ENCODE data around the gene LDLRAD3. TPM values are rescaled to one million over a fixed set of nuclear protein-coding genes. Genes with fewer than 3 reads are reported as not detected.

LDLRAD3 gene
- total RNA-seq, 1 donor from 2014 or later, result 35.6 TPM

- Mint-ChIP-seq H3K4me1 (peaks cover 29% of the 10 kb centered on the region), H3K27me3 (ENCODE audit: insufficient read depth, low read depth) (peaks cover 2% of the 10 kb centered on the region), H3K9me3 (peaks cover 23% of the 10 kb centered on the region), H3K27ac (no peak overlapping the region), H3K36me3 (peaks cover 19% of the 10 kb centered on the region), H3K4me3 (no peak overlapping the region)
- H3K9ac ChIP-seq, result no peak overlapping the region
- H3K79me2 ChIP-seq (ENCODE audit: low read depth), result peaks cover 100% of the 10 kb centered on the region
- no peak overlapping the region for H2AFZ ChIP-seq (replicated peaks)
- H3K27me3 ChIP-seq, result no peaks in the 10 kb centered on the region
- peaks cover 6% of the 10 kb centered on the region for H3F3A ChIP-seq (ENCODE audit: low read depth)
- H3K4me1 ChIP-seq, result peaks cover 18% of the 10 kb centered on the region
- DNase-seq (ENCODE audit: low spot score), result no peak
- H3K4me2 ChIP-seq, result no peak overlapping the region
- H3K27ac ChIP-seq, result no peak overlapping the region
- peaks cover 1% of the 10 kb centered on the region for H3K36me3 ChIP-seq
- H4K20me1 ChIP-seq (ENCODE audit: low read depth), result peaks cover 56% of the 10 kb centered on the region
- no peak overlapping the region for H3K4me3 ChIP-seq
- no peaks in the 10 kb centered on the region for H3K9me3 ChIP-seq (ENCODE audit: low read depth)
- TF ChIP-seq EZH2 (IDR thresholded peaks at IDR 0.05), result no peak
- no peak for TF ChIP-seq EZH2phosphoT487 (IDR thresholded peaks at IDR 0.05)
- no peak for TF ChIP-seq CTCF (IDR thresholded peaks at IDR 0.05)
These were observed 38.2 kb downstream of the LDLRAD3 start for GRCh38 chr11:35982061-35982460.

GRCh38 chr11:35983981-35984380 is 40.1 kb downstream of the LDLRAD3 start:
- Mint-ChIP-seq H3K4me1 (peaks cover 15% of the 10 kb centered on the region), H3K27ac (no peak overlapping the region), H3K9me3 (peaks cover 30% of the 10 kb centered on the region), H3K36me3 (peaks cover 16% of the 10 kb centered on the region), H3K27me3 (ENCODE audit: insufficient read depth, low read depth) (peaks cover 2% of the 10 kb centered on the region), H3K4me3 (no peak overlapping the region)
- peaks cover 37% of the 10 kb centered on the region for H4K20me1 ChIP-seq (ENCODE audit: low read depth)
- no peak overlapping the region for H2AFZ ChIP-seq (replicated peaks)
- peaks cover 5% of the 10 kb centered on the region for H3K9me3 ChIP-seq (ENCODE audit: low read depth)
- no peak overlapping the region for H3K9ac ChIP-seq
- H3K4me2 ChIP-seq, result no peak overlapping the region
- H3K27ac ChIP-seq, result no peak overlapping the region
- H3K4me1 ChIP-seq, result peaks cover 4% of the 10 kb centered on the region
- TF ChIP-seq EZH2phosphoT487 (IDR thresholded peaks at IDR 0.05) (no peak), EZH2 (IDR thresholded peaks at IDR 0.05) (no peak), CTCF (IDR thresholded peaks at IDR 0.05) (no peak)
- no peaks in the 10 kb centered on the region for H3K36me3 ChIP-seq
- no peak overlapping the region for H3K4me3 ChIP-seq
- peaks cover 100% of the 10 kb centered on the region for H3K79me2 ChIP-seq (ENCODE audit: low read depth)
- no peaks in the 10 kb centered on the region for H3F3A ChIP-seq (ENCODE audit: low read depth)
- DNase-seq (ENCODE audit: low spot score), result no peak
- no peaks in the 10 kb centered on the region for H3K27me3 ChIP-seq

- no peak overlapping the region for H3K27ac Mint-ChIP-seq
- H3K4me1 Mint-ChIP-seq, result peaks cover 10% of the 10 kb centered on the region
- H3K36me3 Mint-ChIP-seq, result peaks cover 16% of the 10 kb centered on the region
- H3K4me3 ChIP-seq, result no peak overlapping the region
- no peak overlapping the region for H3K4me3 Mint-ChIP-seq
- no peaks in the 10 kb centered on the region for H3K27me3 ChIP-seq
- H3K9ac ChIP-seq, result no peak overlapping the region
- H3K4me2 ChIP-seq, result no peak overlapping the region
- DNase-seq (ENCODE audit: low spot score), result no peak
- H3K9me3 ChIP-seq (ENCODE audit: low read depth), result peaks cover 6% of the 10 kb centered on the region
- TF ChIP-seq EZH2phosphoT487 (IDR thresholded peaks at IDR 0.05), result no peak
- no peak for TF ChIP-seq EZH2 (IDR thresholded peaks at IDR 0.05)
- TF ChIP-seq CTCF (IDR thresholded peaks at IDR 0.05), result no peak
- H3K27me3 Mint-ChIP-seq (ENCODE audit: insufficient read depth, low read depth), result peaks cover 2% of the 10 kb centered on the region
- H2AFZ ChIP-seq (replicated peaks), result no peak overlapping the region
- H3F3A ChIP-seq (ENCODE audit: low read depth), result no peaks in the 10 kb centered on the region
- H3K27ac ChIP-seq, result no peak overlapping the region
- peaks cover 42% of the 10 kb centered on the region for H3K9me3 Mint-ChIP-seq
- H3K4me1 ChIP-seq, result peaks cover 11% of the 10 kb centered on the region
- peaks cover 100% of the 10 kb centered on the region for H3K79me2 ChIP-seq (ENCODE audit: low read depth)
- H4K20me1 ChIP-seq (ENCODE audit: low read depth), result peaks cover 15% of the 10 kb centered on the region
- H3K36me3 ChIP-seq, result no peaks in the 10 kb centered on the region
These were observed 43.1 kb downstream of the LDLRAD3 start for GRCh38 chr11:35986947-35987346.
